WTC11 (cell line): ENCODE results near the gene CHRNA1. TPM values are rescaled to one million over a fixed set of nuclear protein-coding genes. Genes with fewer than 3 reads are reported as not detected.

Experiments used
- ATAC-seq: fragments of 200-7000 bp; cut with Tn5 transposase; 2 replicates; pipeline ENCODE4 v1.10.0; 2021; ENCODE audit warnings: mild to moderate bottlenecking, moderate library complexity
- CTCF ChIA-PET: fragments of 300-600 bp; sonication (Branson Sonifier 250); formaldehyde crosslinking; loops from one replicate; lab custom pipeline; 2021; ENCODE audit warnings: antibody characterized with exemption; lab: Charles Lee
- POLR2A ChIA-PET: fragments of 350-600 bp; sonication (Branson Sonifier 250); formaldehyde crosslinking; loops from one replicate; lab custom pipeline; 2021; ENCODE audit warnings: antibody characterized with exemption; lab: Charles Lee
- DNase-seq: peaks from one replicate; pipeline ENCODE4 v3.0.0; 2021; ENCODE audit warnings: low spot score
- H3K27ac Mint-ChIP-seq: 2 replicates; pipeline ENCODE4 v1.8.0; 2021; ENCODE audit warnings: mixed read lengths
- H3K27me3 Mint-ChIP-seq: 2 replicates; pipeline ENCODE4 v1.8.0; 2021; ENCODE audit warnings: low read depth, mild to moderate bottlenecking, moderate library complexity, mixed read lengths
- H3K36me3 Mint-ChIP-seq: 2 replicates; pipeline ENCODE4 v1.8.0; 2021; ENCODE audit warnings: mixed read lengths
- H3K4me1 Mint-ChIP-seq: 2 replicates; pipeline ENCODE4 v1.8.0; 2022; ENCODE audit warnings: mixed read lengths
- H3K4me3 Mint-ChIP-seq: 2 replicates; pipeline ENCODE4 v1.8.0; 2021; ENCODE audit warnings: mild to moderate bottlenecking, moderate library complexity, mixed read lengths
- H3K9me3 Mint-ChIP-seq: 2 replicates; pipeline ENCODE4 v1.8.0; 2021; ENCODE audit warnings: mixed read lengths
- ARID4B ChIP-seq: sonication (generic); formaldehyde crosslinking; IDR thresholded peaks from 2 replicates; pipeline ENCODE4 v1.8.0; 2023; ENCODE audit warnings: missing genetic modification reagents, mild to moderate bottlenecking, borderline replicate concordance
- ATF3 ChIP-seq: sonication (generic); formaldehyde crosslinking; conservative IDR thresholded peaks from 2 replicates; pipeline ENCODE4 v1.8.1; 2022; ENCODE audit warnings: mild to moderate bottlenecking, missing genetic modification reagents
- E2F4 ChIP-seq: sonication (generic); formaldehyde crosslinking; IDR thresholded peaks from 2 replicates; pipeline ENCODE4 v1.8.1; 2022; ENCODE audit warnings: low read depth, mild to moderate bottlenecking, moderate library complexity, missing genetic modification reagents, borderline replicate concordance
- E2F5 ChIP-seq: sonication (generic); formaldehyde crosslinking; IDR thresholded peaks from 2 replicates; pipeline ENCODE4 v1.8.1; 2022; ENCODE audit warnings: mild to moderate bottlenecking, moderate library complexity, missing genetic modification reagents
- ETV6 ChIP-seq: sonication (generic); formaldehyde crosslinking; IDR thresholded peaks from 2 replicates; pipeline ENCODE4 v1.8.1; 2022; ENCODE audit warnings: mild to moderate bottlenecking, missing genetic modification reagents
- NFATC4 ChIP-seq: fragments of 250-450 bp; sonication (Bioruptor Pico); IDR thresholded peaks from 2 replicates; pipeline ENCODE4 v1.9.0; 2021; ENCODE audit warnings: mild to moderate bottlenecking
- NFE2L1 ChIP-seq: sonication (generic); formaldehyde crosslinking; IDR thresholded peaks from 2 replicates; pipeline ENCODE4 v1.8.1; 2023; ENCODE audit warnings: missing genetic modification reagents
- NR1H2 ChIP-seq: sonication (generic); formaldehyde crosslinking; IDR thresholded peaks from 2 replicates; pipeline ENCODE4 v1.9.0; 2021; ENCODE audit warnings: mild to moderate bottlenecking, moderate library complexity, missing genetic modification reagents
- STAT6 ChIP-seq: sonication (generic); formaldehyde crosslinking; conservative IDR thresholded peaks from 2 replicates; pipeline ENCODE4 v1.8.1; 2023; ENCODE audit warnings: mild to moderate bottlenecking, low read depth, missing genetic modification reagents, moderate library complexity
- TP53 ChIP-seq: sonication (generic); formaldehyde crosslinking; IDR thresholded peaks from 2 replicates; pipeline ENCODE4 v1.8.1; 2023; ENCODE audit warnings: mild to moderate bottlenecking, missing genetic modification reagents
- ZNF219 ChIP-seq: sonication (generic); formaldehyde crosslinking; IDR thresholded peaks from 2 replicates; pipeline ENCODE4 v1.8.0; 2023; ENCODE audit warnings: missing genetic modification reagents, mild to moderate bottlenecking, borderline replicate concordance
- ZNF425 ChIP-seq: fragments of 250-450 bp; sonication (Bioruptor Pico); conservative IDR thresholded peaks from 2 replicates; pipeline ENCODE4 v1.9.0; 2021; ENCODE audit warnings: mild to moderate bottlenecking
- ZSCAN18 ChIP-seq: fragments of 250-450 bp; sonication (Bioruptor Pico); IDR thresholded peaks from 2 replicates; pipeline ENCODE4 v2.1.2; 2022; ENCODE audit warnings: mild to moderate bottlenecking, moderate library complexity
- total RNA-seq: library from RNA; stranded (reverse); gene quantifications from 3 replicates; pipeline ENCODE4 v1.2.3, GENCODE V29; 2021

CHRNA1 gene
- total RNA-seq, 1 experiment from 2014 or later: not detected

GRCh38 chr2:174802459-174802858 lies 38.2 kb upstream of the CHRNA1 start (continued):
- TF ChIP-seq E2F4 (CRISPR knock-in tag): no peak

GRCh38 chr2:174800436-174801205 lies 36.3 kb upstream of the CHRNA1 start:
- no peak overlapping the region for H3K4me3 Mint-ChIP-seq
- H3K36me3 Mint-ChIP-seq: peaks cover 16% of the 10 kb centered on the region
- H3K27ac Mint-ChIP-seq: peak overlapping the region; percentile 64
- H3K4me1 Mint-ChIP-seq: peaks cover 27% of the 10 kb centered on the region
- TF ChIP-seq STAT6 (no peak), ARID4B (no peak), ZNF425 (CRISPR knock-in tag) (no peak), NFATC4 (CRISPR knock-in tag) (no peak), NFE2L1 (CRISPR knock-in tag) (no peak), E2F5 (CRISPR knock-in tag) (no peak), NR1H2 (CRISPR knock-in tag) (no peak), ETV6 (CRISPR knock-in tag) (no peak), ZNF219 (CRISPR knock-in tag) (no peak), ATF3 (no peak), TP53 (CRISPR knock-in tag) (no peak), ZSCAN18 (CRISPR knock-in tag) (no peak)
- TF ChIP-seq, all 79 proteins: peak for 0
- DNase-seq: no peak
- no peak for ATAC-seq
- Mint-ChIP-seq H3K27me3 (no peaks in the 10 kb centered on the region), H3K9me3 (no peaks in the 10 kb centered on the region)
- CTCF ChIA-PET: interaction anchor here (3.0 kb wide), 1 partner anchor 24 kb away, joined by 14 read pairs; no protein-coding TSS in a partner anchor
- POLR2A ChIA-PET: no interaction called here
